Stimulated activated CD4-positive, alpha-beta T cell treated with anti-CD3 and anti-CD28 coated beads, Interleukin-4, amount 100 ng/mL, for 4 hours (primary cell): ENCODE results near the gene CRKL.

Experiments used
- DNase-seq, 2 experiments: peaks; one replicate each; pipeline ENCODE4 v3.0.0-alpha.2; 2020

The CRKL gene

GRCh38 chr22:20999350-21000206 is 82.4 kb downstream of the CRKL start:
- DNase-seq: no peak

- no peak for DNase-seq
These were observed 83.2 kb downstream of the CRKL start for GRCh38 chr22:21000207-21000986.

DNA sequence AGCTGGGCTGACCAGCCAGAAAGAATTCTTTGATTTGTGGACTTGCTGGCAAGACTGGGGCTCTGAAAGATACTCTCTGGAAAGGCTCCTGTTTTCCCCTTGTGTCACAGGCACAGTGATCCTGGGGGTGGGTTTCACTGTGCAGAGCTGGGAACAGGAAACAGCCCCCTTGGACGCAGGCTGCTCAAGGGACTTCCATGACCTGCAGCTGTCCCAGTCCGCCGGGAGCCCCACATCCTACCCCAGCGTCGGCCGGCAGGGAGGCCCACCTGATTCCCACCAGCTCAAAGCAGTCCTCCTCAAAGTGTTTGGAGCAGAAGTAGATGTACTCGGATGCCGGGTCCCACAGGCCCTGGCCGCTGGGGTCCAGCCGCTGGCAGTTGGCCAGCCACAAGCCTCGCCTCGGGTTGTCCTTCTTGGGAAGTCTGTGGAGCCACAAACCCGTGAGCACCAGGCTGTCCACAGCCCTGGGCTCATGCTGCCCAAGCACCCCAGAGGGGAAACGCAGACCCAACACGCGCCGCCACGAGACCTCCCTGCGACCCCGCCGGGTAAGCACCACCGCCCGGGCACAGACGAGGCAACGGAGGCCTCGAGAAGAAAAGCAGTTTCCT is 83.9 kb downstream of the CRKL start:
- no peak for DNase-seq

GRCh38 chr22:21001601-21002325 is 84.6 kb downstream of the CRKL start, which contains the start of gene THAP7:
TSS of gene THAP7 (minus strand) at chr22:21002118. CDS start at chr22:21001911, 207 bp downstream.
- peak; percentile 97 for DNase-seq
